Ovary (tissue), 9 donors: ENCODE data around the gene IRX4. TPM values are rescaled to one million over a fixed set of nuclear protein-coding genes. Genes with fewer than 3 reads are reported as not detected.

ENCODE experiments used
- DNase-seq, 5 donors: peaks; one replicate each; pipeline ENCODE4 v3.0.0-alpha.2; 2019 to 2020
- H3K27ac ChIP-seq, 2 donors: fragments of 200-600 bp; one replicate each; pipeline versions ENCODE4 v1.5.1 to v1.8.0; 2019 to 2022
- H3K27me3 ChIP-seq: fragments of 200-600 bp; one replicate; pipeline ENCODE4 v1.8.0; 2022
- H3K36me3 ChIP-seq: fragments of 200-600 bp; sonication (generic); one replicate; pipeline ENCODE4 v1.5.1; 2019
- H3K4me1 ChIP-seq: one replicate; pipeline ENCODE4 v1.8.1; 2013; ENCODE audit warnings: mild to moderate bottlenecking, moderate library complexity; ENCODE audit not compliant: insufficient read depth
- H3K4me3 ChIP-seq: fragments of 200-600 bp; sonication (generic); one replicate; pipeline ENCODE4 v1.5.1; 2017
- H3K9me3 ChIP-seq, 2 donors: fragments of 200-600 bp in 1 of 2; sonication (generic) in 1 of 2; one replicate each; pipeline versions ENCODE4 v1.5.1 to v1.8.1; 2013 to 2019; ENCODE audit warnings: mild to moderate bottlenecking in 1 of 2, moderate library complexity in 1 of 2
- EP300 ChIP-seq: sonication (generic); formaldehyde crosslinking; IDR thresholded peaks from one replicate; pipeline ENCODE4 v1.6.1; 2017; ENCODE audit warnings: antibody characterized with exemption
- POLR2A ChIP-seq: fragments of 450-650 bp; IDR thresholded peaks from one replicate; pipeline ENCODE4 v1.6.1; 2017; ENCODE audit warnings: antibody characterized with exemption, mild to moderate bottlenecking, moderate library complexity
- WGBS, 3 donors: extraction: QIAGEN DNeasy Blood & Tissue Kit in 1 of 3; methylation state at CpG; one replicate each; pipeline versions ENCODE4 v1.1.5 to v1.1.7; 2013 to 2017; 5-methylcytosine and 5-hydroxymethylcytosine counted together
- intact Hi-C, 4 donors: fragments of 100-400 bp; cut with DNase I; formaldehyde crosslinking; loops; one replicate each; pipeline versions ENCODE4 v1.11.0 to v1.15.1; 2022 to 2023
- polyA plus RNA-seq, 2 donors: library from polyadenylated mRNA; stranded (reverse); fragments of 200-250 nt in 1 of 2; fragments of 350-450 nt in 1 of 2; fragmentation: Illumina TruSeq in 1 of 2; extraction: RNeasy Lipid Tissue Mini Kit (QIAGEN cat#74804) in 1 of 2; gene quantifications; one replicate each; pipeline ENCODE4 v1.2.3, GENCODE V29; 2013 to 2014
- total RNA-seq, 7 donors: library from RNA; depleted of rRNA in 2 of 7; stranded (reverse); fragments of >200 nt in 2 of 7; fragmentation: NEBNext Ultra II Directional in 3 of 7; extraction: Animal tissue kit (Norgen Biotek cat#: 25700) in 3 of 7; gene quantifications; one replicate each; pipeline versions ENCODE4 v1.1.0 to v1.2.4, GENCODE V29; 2016 to 2023
- TF ChIP-seq, protein P1 (sequence below), 3 donors: fragments of 450-650 bp in 2 of 3; fragments of 200-600 bp in 1 of 3; IDR thresholded peaks; one replicate each; pipeline versions ENCODE4 v1.5.1 to v1.8.0; 2016 to 2022; ENCODE audit warnings: antibody characterized with exemption in 3 of 3, mild to moderate bottlenecking in 1 of 3
- donor health status: DM: no; HTN: no; CAD: no; lungs with moderate emphysema.
- donor health status: DM: no; HTN: no; CAD: no.
- donor health status: Bipolar disorder and iron deficiency.
- donor health status: DM: yes; HTN: yes; CAD: no.
- donor health status: DM: no; HTN: no; CAD: no.
- donor health status: DM: yes; HTN: yes; CAD: no.

IRX4 gene
- total and polyA plus RNA-seq, 9 donors = 0.23 TPM; not detected in 8

DNA sequence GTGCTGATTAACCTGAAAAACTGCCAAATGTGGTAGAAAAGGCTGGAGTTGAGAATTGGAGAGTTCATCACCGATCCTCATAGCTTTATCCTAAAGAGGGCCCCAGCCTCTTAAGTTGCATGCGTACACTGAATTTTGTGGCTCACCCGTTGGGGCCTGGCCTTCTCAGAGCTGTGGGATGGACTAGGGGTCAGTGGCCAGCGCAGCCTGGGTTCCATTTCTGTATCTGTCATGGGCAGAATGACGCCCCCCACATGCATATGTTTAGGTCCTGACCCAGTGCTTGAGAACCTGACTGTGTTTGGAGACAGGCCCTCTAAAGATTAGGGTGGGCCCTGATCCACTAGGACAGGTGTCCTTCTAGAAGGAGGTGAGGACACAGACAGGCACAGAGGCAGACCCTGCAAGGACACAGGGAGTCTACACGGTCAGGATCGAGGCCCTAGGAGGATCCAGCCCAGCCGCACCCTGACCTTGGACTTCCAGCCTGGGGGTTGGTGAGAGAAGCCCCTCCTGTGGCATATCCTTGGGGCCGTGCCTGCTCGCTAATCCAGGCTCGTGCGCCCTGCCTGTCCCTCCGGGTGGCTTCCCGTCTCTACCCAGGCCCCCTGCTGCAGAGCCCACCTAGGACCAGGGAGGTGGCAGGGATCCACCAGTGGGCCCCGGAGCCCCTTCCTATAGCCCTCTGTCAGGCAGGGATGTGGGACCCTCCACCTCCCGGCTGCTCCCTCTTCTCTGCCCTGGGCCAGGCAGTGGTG is 49.3 kb downstream of the IRX4 start:
- no peaks in the 10 kb centered on the region for H3K4me1 ChIP-seq
- 75 to 83% (median 81%) methylated on average over 16 of the region's 16 CpGs for WGBS, 3 donors
- no peaks in the 10 kb centered on the region for H3K36me3 ChIP-seq
- intact Hi-C loops = no loop called here
- no peak for DNase-seq
- no peaks in the 10 kb centered on the region for H3K9me3 ChIP-seq
- H3K27me3 ChIP-seq = no peaks in the 10 kb centered on the region
- no peak overlapping the region for H3K4me3 ChIP-seq
- TF ChIP-seq, protein P1, sequence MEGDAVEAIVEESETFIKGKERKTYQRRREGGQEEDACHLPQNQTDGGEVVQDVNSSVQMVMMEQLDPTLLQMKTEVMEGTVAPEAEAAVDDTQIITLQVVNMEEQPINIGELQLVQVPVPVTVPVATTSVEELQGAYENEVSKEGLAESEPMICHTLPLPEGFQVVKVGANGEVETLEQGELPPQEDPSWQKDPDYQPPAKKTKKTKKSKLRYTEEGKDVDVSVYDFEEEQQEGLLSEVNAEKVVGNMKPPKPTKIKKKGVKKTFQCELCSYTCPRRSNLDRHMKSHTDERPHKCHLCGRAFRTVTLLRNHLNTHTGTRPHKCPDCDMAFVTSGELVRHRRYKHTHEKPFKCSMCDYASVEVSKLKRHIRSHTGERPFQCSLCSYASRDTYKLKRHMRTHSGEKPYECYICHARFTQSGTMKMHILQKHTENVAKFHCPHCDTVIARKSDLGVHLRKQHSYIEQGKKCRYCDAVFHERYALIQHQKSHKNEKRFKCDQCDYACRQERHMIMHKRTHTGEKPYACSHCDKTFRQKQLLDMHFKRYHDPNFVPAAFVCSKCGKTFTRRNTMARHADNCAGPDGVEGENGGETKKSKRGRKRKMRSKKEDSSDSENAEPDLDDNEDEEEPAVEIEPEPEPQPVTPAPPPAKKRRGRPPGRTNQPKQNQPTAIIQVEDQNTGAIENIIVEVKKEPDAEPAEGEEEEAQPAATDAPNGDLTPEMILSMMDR (IDR thresholded peaks at IDR 0.05) = no peak
- no peak for TF ChIP-seq POLR2A
- no peak for TF ChIP-seq EP300
- no peak overlapping the region for H3K27ac ChIP-seq

DNA sequence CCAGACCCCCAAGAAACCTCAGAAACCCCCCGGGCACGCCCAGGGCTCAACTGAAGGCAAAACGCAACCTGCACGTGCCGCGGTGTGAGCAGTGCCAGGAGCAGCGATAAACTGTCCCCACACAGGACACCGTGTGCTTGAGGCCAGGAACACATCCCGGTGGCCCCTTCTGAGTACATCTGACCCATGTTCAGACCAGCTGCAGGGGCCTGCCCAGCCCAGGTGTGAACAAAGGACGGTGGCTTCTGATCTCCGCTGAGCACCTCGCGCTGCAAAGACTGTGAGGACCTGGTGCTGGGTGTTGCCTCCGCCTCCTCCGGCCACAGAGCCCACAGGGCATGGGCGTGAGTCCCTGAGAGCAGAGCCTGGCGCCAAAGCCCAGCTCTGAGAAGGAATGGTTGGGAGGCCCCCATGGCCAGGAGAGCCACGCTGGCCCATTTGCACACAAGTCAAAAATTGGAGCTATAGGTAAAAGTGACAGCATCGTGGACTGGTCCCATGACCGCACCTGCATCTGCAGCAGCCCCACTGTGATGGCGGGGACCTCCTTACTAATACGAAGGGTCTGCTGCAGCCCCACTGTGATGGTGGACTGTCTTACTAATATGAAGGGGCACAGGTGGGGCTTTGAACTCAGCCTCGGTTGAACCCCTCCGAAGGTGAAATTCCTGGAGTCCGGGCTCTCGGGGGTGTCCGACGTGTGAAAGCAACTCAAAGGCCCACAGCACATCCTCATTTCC is 50.0 kb downstream of the IRX4 start:
- H3K9me3 ChIP-seq = no peaks in the 10 kb centered on the region
- DNase-seq = no peak

GRCh38 chr5:1831677-1832313 is 50.9 kb downstream of the IRX4 start:
- no peaks in the 10 kb centered on the region for H3K36me3 ChIP-seq
- TF ChIP-seq, protein P1 (IDR thresholded peaks at IDR 0.05) = no peak
- TF ChIP-seq EP300 (no peak), POLR2A (no peak)
- no peak overlapping the region for H3K27ac ChIP-seq
- intact Hi-C loops = no loop called here
- no peak for DNase-seq
- H3K27me3 ChIP-seq = no peaks in the 10 kb centered on the region
- no peak overlapping the region for H3K4me3 ChIP-seq
- 27 to 36% (median 28%) methylated on average over 14 of the region's 14 CpGs for WGBS, 3 donors
- H3K9me3 ChIP-seq = no peaks in the 10 kb centered on the region
- no peaks in the 10 kb centered on the region for H3K4me1 ChIP-seq

More for the DNA sequence above, 50.0 kb downstream of the IRX4 start:
- Histone ChIP-seq H3K27me3 (no peaks in the 10 kb centered on the region), H3K4me3 (no peak overlapping the region), H3K4me1 (no peaks in the 10 kb centered on the region), H3K36me3 (no peaks in the 10 kb centered on the region), H3K27ac (no peak overlapping the region)
- intact Hi-C loops = no loop called here
- 79 to 88% (median 81%) methylated on average over 28 of the region's 28 CpGs for WGBS, 3 donors
- TF ChIP-seq, protein P1 (IDR thresholded peaks at IDR 0.05) = no peak
- TF ChIP-seq EP300 (no peak), POLR2A (no peak)

GRCh38 chr5:1831257-1831656 is 51.5 kb downstream of the IRX4 start:
- no peak for DNase-seq
- Histone ChIP-seq H3K9me3 (no peaks in the 10 kb centered on the region), H3K27ac (no peak overlapping the region), H3K4me3 (no peak overlapping the region), H3K27me3 (no peaks in the 10 kb centered on the region), H3K36me3 (no peaks in the 10 kb centered on the region), H3K4me1 (no peaks in the 10 kb centered on the region)
- TF ChIP-seq EP300 (no peak), POLR2A (no peak)
- TF ChIP-seq, protein P1 (IDR thresholded peaks at IDR 0.05) = no peak
- intact Hi-C loops = no loop called here
- WGBS, 3 donors = 83 to 85% (median 85%) methylated on average over 11 of the region's 11 CpGs
